HT1080 (cell line): ENCODE measurements around the gene PRMT2. TPM values are rescaled to one million over a fixed set of nuclear protein-coding genes. Genes with fewer than 3 reads are reported as not detected.
"Not testable (repeated sequence)": the region's sequence is repeated elsewhere in the genome, so short reads cannot be mapped to it uniquely, and the experiment has no call there.

ENCODE experiments used
- DNase-seq: peaks from one replicate; pipeline ENCODE4 v3.0.0-alpha.2; 2015; ENCODE audit warnings: low read depth
- total RNA-seq: library from RNA; depleted of rRNA; stranded (reverse); fragments of >200 nt; shearing (Covaris generic); gene quantifications from 2 replicates; pipeline ENCODE4 v1.2.3, GENCODE V29; 2014; rRNA removed

Gene PRMT2
- total RNA-seq, 1 experiment from 2014 or later: 91.3 TPM

- DNase-seq: no peak
Measured at GRCh38 chr21:46667741-46668380, 32.4 kb downstream of the PRMT2 start.

- no peak for DNase-seq
Measured at GRCh38 chr21:46668381-46668780, 32.9 kb downstream of the PRMT2 start.

DNA sequence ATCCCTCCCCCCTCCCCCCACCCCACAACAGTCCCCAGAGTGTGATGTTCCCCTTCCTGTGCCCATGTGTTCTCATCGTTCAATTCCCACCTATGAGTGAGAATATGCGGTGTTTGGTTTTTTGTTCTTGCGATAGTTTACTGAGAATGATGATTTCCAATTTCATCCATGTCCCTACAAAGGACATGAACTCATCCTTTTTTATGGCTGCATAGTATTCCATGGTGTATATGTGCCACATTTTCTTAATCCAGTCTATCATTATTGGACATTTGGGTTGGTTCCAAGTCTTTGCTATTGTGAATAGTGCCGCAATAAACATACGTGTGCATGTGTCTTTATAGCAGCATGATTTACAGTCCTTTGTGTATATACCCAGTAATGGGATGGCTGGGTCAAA lies 33.4 kb downstream of the PRMT2 start:
- DNase-seq: not testable (repeated sequence)

DNA sequence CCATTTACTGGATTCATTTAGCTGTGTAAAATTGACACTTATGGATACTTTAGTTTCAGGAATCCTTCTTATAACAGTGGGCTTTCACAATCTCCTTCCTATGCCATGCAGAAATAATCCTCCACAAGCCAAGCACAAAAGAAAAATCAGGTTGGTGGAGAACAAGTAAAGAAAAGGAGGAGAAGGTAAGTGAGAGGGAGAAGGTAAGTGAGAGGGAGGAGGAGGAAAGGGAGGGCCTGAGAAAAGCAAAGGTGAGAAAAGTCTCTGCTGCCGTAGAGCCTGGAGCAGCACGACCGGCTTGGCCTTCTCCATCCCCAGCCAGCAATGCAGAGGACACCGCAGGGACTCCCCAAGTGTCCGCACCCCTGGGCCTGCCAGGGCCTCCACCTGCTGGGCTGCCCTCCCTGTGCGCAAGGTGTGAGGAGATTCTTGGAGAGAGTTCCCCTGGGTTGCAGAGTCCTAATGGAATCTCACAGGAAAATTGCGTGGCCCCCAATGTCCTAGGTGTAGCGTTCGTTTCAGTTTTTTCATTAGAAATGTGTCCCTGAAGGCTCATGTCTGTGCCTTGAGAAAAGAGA lies 39.0 kb downstream of the PRMT2 start:
- no peak for DNase-seq

DNA sequence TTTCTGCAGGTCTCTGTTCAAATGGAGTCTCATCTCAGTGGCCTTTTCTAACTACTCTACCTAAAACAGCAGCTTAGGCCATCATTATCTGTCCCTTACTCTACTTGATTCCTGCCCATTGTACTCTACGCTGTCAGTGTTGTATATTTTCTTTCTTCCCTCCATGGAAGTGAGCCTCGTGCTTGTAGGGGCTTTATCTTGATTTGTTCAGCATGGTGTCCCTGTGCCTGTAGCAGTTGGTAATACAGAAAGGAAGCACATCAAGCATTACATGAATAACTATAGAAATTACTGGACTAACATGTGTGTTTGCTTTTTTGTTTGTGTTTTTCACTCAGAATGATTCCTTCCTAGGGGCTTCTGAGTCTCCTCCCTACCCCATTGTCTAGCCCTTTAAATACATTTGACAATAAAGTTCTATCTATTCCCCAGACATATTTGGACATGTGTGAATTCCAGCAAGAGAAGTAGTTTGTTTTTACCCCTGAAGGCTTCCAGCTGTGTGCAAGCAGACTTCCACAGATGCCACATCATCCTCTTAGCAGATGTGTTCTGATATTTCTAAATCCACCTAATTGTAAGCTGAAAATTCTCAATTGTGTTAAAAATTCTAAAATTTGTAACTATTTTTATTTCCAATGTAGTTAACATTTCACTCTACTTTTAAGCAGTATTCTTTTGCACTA lies 40.3 kb downstream of the PRMT2 start:
- no peak for DNase-seq

GRCh38 chr21:46676542-46676941 lies 41.1 kb downstream of the PRMT2 start:
- DNase-seq: not testable (repeated sequence)

- not testable (repeated sequence) for DNase-seq
Measured at GRCh38 chr21:46681593-46681992, 46.1 kb downstream of the PRMT2 start.

DNA sequence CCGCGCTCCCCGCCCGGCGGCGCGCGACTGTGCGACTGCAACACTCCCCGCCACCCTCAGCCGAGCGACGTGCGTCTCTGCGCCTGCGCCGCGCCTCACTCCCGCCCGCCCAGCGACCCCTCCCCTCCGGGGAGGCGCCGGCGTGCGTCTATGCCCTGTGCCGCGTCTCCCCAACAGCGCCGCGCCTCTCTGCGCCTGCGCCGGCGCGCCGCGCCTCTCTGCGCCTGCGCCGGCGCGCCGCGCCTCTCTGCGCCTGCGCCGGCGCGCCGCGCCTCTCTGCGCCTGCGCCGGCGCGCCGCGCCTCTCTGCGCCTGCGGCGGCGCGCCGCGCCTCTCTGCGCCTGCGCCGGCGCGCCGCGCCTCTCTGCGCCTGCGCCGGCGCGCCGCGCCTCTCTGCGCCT lies 63.2 kb downstream of the PRMT2 start:
- DNase-seq: not testable (repeated sequence)

- DNase-seq: not testable (repeated sequence)
Measured at GRCh38 chr21:46699104-46699503, 63.6 kb downstream of the PRMT2 start.

Other genes starting within 250 kb of the PRMT2 start
- 16.7 and 17.7 TPM in 2 replicates for gene DIP2A, start 176.8 kb upstream of the PRMT2 start, total RNA-seq
- not detected in 2 replicates for gene S100B, start 30.6 kb upstream of the PRMT2 start, total RNA-seq